ENCODE measurements around the gene TSPEAR.

The TSPEAR gene

GRCh38 chr21:44533121-44533890 is 178.1 kb downstream of the TSPEAR start:
- intact Hi-C loops (cut with DNase I): no loop called here
- DNase-seq: peak in 12 of 42 donors; percentile 2 to 19 (median 9)

- peak in 10 of 42 donors; percentile 0 to 34 (median 10) for DNase-seq
- intact Hi-C loops (cut with DNase I): no loop called here
Observed at GRCh38 chr21:44532712-44533111, 178.7 kb downstream of the TSPEAR start.

GRCh38 chr21:44531606-44532564 is 179.5 kb downstream of the TSPEAR start:
- intact Hi-C loops (cut with DNase I): no loop called here
- peak in 12 of 42 donors; percentile 0 to 30 (median 12) for DNase-seq

GRCh38 chr21:44530903-44531605 is 180.3 kb downstream of the TSPEAR start:
- DNase-seq: peak in 12 of 42 donors; percentile 0 to 36 (median 6)
- intact Hi-C loops (cut with DNase I): no loop called here

GRCh38 chr21:44530221-44530902 is 181.0 kb downstream of the TSPEAR start:
- intact Hi-C loops (cut with DNase I): no loop called here
- peak in 10 of 42 donors; percentile 0 to 14 (median 3) for DNase-seq

GRCh38 chr21:44529503-44530125 is 181.8 kb downstream of the TSPEAR start:
- peak in 12 of 42 donors; percentile 0 to 15 (median 5) for DNase-seq
- intact Hi-C loops (cut with DNase I): no loop called here

- peak in 12 of 42 donors; percentile 3 to 35 (median 7) for DNase-seq
- intact Hi-C loops (cut with DNase I): no loop called here
Observed at GRCh38 chr21:44529011-44529421, 182.4 kb downstream of the TSPEAR start.

- intact Hi-C loops (cut with DNase I): no loop called here
- peak in 5 of 42 donors; percentile 0 to 9 (median 2) for DNase-seq
Observed at GRCh38 chr21:44528634-44528995, 182.8 kb downstream of the TSPEAR start.

GRCh38 chr21:44527983-44528633 is 183.3 kb downstream of the TSPEAR start:
- intact Hi-C loops (cut with DNase I): no loop called here
- peak in 9 of 42 donors; percentile 0 to 19 (median 7) for DNase-seq

- peak in 11 of 42 donors; percentile 3 to 34 (median 6) for DNase-seq
- intact Hi-C loops (cut with DNase I): no loop called here
Observed at GRCh38 chr21:44527156-44527982, 184.0 kb downstream of the TSPEAR start.

- peak in 12 of 42 donors; percentile 2 to 41 (median 8) for DNase-seq
- intact Hi-C loops (cut with DNase I): no loop called here
Observed at GRCh38 chr21:44526096-44526997, 185.0 kb downstream of the TSPEAR start.

GRCh38 chr21:44525391-44526095 is 185.8 kb downstream of the TSPEAR start:
- peak in 10 of 42 donors; percentile 4 to 44 (median 16) for DNase-seq
- intact Hi-C loops (cut with DNase I): no loop called here

- no peak for DNase-seq
- intact Hi-C loops (cut with DNase I): no loop called here
Observed at GRCh38 chr21:44524414-44525371, 186.7 kb downstream of the TSPEAR start.

Data from head of caudate nucleus (tissue), 42 donors.